Left forelimb (tissue), 1 donor: Measurements from ENCODE around the gene TRAM2.

ENCODE experiments used
- DNase-seq: peaks from one replicate; pipeline ENCODE4 v3.0.0-alpha.2; 2018; ENCODE audit warnings: low spot score

TRAM2 gene, protein sequence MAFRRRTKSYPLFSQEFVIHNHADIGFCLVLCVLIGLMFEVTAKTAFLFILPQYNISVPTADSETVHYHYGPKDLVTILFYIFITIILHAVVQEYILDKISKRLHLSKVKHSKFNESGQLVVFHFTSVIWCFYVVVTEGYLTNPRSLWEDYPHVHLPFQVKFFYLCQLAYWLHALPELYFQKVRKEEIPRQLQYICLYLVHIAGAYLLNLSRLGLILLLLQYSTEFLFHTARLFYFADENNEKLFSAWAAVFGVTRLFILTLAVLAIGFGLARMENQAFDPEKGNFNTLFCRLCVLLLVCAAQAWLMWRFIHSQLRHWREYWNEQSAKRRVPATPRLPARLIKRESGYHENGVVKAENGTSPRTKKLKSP

DNA sequence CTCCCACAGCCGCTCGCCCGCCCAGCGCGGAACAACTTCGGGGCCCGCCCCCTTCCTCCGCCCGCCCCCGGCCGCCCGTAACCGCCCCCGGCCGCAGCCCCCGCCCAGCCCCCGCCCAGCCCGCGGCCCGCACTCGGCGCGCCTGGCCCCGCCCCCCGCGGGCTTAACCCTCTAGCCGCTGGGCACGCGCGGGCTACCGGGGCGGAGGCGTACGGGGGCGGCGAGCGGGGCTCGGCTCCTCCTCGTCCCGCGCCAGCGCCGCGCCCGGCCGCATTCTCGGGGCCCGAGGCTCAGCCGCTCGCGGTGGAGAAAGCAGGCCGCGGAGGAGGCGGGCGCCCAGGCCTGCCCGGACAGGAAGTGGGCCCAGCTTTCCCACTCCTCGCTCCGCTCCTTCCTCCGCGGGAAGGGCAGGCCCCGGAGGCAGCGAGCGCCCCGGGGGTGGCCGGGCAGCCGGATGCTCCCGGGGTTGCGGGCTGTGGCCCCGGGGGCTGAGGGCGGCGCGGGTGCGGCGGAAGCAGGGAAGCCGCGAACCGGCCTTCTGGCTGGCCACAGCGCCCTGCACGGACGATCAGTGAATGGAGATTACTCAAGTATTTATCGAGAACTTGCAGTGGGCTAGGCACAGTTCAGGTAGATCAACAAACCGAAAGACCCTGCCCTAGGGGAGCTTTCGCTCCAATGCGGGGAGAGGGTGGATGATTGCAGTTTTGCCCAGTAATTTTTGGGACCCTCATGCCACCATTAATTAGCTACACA is at the start of gene TRAM2:
TSS of gene TRAM2 (minus strand) at position 39 of the 756 bp plus-strand sequence. CDS start 145 bp downstream, outside the sequence.
- peak; percentile 91 for DNase-seq

DNA sequence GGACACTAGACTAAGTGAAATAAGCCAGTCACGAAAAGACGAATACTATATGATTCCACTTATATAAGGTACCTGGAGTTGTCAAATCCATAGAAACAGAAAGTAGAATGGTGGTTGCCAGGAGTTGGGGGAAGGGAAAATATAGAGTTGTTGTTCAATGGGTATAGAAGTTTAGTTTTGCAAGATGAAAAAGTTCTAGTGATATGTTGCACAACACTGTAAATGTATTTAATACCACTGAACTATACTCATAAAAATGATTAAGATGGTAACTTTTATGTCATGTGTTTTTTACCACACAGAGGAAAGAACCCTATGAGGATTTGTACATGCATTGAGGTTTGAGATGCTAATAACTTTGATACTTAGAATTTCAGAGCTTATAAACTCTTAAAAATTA is 46.0 kb upstream of the TRAM2 start:
- DNase-seq: no peak

DNA sequence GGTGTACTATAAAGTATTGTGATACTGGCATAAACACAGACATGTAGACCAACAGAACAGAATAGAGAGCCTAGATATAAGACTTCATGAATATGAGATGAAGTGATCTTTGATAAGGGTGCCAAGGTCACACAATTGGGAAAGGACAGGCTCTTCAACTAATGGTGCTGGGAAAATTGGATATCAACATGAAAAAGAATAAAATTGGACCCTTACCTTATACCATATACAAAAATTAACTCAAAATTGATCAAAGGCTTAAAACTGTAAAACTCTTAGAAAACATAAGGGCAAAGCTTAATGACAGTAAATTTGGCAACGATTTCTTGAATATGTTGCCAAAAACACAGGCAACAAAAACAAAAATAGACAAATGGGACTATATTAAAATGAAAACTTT is 44.8 kb upstream of the TRAM2 start:
- DNase-seq: no peak

DNA sequence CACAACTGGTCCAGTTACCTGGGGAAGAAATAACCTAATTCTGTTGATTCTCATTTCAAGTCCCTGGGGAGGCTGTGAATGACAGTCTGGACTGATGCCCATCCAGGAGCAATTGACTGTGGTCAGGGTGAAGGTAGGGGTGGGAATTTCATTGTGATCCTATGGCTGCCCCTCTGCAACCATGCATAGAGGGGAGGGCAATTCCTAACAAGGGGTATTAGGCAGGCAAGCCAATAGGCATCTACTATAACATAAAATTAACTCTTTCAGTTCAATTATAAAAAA is 44.0 kb upstream of the TRAM2 start:
- DNase-seq: no peak

DNA sequence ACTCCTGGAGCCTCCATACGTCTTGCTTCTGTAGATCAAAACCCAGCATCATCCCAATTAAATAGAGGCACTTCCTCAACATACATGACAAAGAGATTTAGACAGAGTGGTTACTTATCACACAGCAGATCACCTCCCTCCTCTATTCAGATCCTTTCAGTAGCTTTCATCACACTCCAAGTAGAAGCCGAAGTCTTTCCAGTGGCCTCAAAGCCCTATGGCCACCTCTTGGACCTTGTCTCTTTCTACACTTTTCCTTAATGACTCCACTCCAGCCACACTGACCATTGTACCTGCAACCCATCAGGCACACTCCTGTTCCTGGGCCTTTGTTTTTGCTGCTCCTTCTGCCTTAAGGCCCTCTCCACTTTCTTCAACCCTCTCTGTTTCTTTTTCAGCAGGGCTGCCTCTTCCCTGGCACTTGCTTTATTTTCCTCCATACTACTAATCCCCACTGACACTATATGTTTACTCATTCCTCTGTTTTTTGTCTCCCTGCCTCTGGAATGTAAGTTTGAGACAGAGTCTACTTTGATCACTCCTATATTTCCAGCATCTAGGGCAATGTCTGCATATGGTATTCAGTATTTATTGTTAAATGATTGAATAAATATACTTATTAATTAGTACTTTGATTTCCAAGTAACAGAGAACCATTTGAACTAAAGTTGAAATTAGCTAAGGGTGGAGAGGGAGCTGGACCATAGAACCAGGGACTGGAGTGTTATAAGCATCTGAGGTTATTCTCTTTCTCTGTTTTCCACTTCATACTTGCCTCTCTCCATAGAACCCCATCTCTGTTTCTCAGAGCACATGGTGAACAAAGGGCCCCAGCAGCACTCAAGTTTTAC is 43.4 kb upstream of the TRAM2 start:
- no peak for DNase-seq

DNA sequence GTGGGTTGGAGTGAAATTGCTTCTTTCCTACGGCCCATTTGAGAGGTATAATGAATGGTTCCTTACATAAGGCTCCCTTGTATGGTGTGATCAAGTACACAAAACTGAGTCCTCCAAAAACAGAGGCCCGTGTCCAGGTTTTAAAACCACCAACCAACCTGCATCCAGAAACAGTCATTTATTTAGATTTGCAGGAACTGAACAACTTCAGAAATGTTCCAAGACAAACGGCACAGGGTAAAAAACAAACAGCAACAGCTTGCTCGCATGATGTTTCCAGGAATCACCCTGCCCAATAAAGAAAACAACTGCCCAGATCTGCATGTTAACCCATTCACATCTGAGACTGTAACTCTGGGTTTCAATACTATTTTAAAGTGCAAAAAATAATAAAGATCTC is 40.2 kb upstream of the TRAM2 start:
- DNase-seq: no peak

DNA sequence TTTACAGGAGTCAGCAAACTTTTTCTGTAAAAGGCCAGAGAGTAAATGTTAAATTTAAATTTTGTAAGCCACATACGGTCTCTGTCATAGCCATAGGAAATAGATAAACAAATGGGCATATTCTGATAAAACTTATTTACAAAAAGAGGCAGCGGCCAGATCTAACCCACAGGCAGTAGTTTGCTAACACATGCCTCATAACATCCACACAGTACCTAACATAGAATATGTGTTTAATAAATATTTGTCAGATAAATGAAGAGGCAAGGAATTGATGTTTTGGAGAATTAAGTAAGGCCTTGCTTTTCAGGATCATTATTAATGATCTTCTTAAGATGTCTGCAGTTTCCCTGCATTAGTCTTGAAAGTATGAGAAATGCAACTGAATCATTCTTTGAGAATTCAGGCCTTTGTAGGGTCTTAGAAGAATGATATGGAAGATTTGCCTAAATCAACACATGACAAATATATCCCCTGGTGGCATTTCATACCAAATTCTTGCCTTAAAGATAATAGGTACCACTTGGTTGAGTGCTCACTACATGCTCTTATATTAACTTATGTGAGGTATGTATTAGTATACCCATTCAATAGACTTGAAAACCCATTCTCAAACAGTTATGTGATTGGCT is 39.3 kb upstream of the TRAM2 start:
- no peak for DNase-seq

DNA sequence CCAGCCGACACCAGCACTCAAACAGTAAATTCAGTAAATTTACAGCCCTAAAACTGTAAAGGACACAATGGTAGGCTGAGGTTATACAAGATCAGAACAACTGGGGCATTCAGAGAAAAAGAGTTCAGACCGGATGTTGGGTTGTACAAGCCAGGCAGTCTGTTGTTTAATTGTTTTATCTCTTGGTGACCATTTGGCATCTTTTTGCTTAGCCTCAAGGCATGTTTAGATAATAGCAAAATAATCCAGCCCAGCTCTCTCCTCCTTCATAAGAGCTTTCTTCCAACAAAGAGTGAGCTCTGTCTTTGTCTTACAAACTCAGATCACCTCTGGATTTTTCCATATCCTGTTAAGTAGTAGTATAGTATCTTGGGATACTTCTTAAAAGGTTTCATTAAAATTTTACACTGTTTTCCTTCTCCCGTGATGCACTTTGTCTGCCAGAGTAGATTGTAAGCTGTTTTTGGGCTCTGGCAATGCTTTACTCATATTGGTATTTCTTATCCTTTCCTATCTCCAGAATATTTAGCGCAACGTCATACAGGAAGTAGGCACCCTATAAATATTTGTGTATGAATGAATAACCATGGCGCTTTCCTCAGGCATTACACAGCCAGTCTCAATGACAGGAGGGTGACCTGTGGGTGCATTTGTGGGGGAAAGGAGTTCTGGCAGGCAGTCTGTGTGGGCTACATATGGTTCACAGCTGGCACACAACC is 35.6 kb upstream of the TRAM2 start:
- no peak for DNase-seq

DNA sequence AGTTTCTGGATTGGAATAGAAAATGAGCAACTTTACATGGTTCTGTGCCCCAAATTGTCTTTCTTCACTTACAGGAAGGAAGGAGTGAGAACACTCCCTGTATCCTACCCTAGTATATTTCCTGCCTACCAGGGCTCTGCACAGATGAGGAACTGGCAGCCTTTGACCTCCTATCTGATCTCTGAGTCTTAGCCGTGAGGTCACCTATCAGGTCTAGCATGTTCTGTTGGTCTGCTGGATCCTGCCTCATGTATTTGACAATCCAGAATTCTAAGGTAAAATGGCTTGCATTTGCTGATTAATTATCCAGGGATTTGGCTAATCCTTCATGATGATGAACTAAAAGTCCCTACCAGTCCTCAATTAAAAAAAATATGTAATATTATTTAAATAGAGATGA is 35.0 kb upstream of the TRAM2 start:
- DNase-seq: no peak

DNA sequence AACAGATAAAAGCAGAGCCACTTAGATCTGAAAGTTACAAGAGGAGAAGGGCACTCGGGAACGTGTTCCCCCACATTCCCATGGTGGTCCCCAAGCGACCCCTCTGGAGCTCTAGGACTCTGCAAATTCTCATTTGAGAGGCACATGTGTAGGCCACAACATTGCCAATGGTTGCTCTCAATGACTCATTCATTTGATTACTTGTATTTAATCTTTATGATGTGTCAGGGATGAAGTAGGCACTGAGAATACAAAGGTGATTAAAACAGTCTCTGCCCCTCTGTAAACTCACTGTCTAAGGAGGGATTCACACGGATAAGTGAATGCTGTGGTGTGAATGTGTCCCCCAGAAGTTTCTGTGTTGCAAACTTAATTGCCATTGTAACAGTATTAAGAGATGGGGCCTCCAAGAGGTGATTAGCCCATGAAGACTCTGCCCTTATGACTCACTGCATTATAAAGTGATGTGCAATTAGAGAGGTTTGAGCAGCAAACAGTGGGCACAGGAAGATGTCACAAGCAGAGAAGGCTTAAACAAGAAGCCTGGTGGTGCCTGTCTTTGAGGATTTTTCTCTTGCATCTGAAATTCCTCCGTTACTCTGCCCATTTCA is 34.0 kb upstream of the TRAM2 start:
- DNase-seq: no peak

DNA sequence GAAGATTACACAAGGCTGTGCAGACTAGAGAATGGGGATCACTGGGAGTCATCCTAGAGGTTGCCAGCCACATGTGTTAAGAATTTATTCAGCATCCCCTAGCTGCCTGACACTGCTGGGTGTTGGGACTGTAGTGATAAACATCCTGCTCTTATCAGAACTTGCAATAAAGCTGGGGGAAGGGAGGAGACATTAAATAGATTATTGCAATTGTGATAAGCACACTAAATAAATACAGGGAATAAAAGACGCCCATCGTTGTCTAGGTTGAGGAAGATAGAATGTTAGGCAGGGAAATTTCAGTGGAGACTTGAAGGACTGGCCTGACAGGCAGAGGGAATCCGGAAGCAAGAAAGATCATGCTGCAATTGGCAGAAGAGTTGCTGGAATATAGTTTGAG is 33.2 kb upstream of the TRAM2 start:
- no peak for DNase-seq

DNA sequence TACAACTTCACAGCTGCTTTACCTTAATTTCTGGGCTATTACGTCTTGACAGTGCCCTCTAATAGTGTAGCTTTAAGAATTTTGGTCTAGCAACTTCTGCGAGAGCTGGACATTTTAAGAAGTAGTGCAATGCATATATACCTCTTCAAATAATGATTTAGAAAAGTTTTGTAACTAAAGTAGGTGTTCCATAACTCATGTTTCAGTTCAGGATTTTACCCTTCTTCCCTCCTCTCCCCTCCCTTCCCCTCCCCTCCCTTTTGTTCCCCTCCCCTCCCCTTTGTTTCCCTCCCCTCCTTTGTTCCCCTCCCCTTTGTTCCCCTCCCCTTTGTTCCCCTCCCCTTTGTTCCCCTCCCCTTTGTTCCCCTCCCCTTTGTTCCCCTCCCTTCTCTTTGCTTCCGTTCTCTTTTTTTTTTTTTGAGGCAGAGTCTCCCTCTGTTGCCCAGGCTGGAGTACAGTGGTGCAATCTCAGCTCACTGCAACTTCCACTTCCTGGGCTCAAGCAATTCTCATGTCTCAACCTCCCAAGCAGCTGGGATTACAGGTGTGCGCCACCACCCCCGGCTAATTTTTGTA is 28.8 kb upstream of the TRAM2 start:
- no peak for DNase-seq

DNA sequence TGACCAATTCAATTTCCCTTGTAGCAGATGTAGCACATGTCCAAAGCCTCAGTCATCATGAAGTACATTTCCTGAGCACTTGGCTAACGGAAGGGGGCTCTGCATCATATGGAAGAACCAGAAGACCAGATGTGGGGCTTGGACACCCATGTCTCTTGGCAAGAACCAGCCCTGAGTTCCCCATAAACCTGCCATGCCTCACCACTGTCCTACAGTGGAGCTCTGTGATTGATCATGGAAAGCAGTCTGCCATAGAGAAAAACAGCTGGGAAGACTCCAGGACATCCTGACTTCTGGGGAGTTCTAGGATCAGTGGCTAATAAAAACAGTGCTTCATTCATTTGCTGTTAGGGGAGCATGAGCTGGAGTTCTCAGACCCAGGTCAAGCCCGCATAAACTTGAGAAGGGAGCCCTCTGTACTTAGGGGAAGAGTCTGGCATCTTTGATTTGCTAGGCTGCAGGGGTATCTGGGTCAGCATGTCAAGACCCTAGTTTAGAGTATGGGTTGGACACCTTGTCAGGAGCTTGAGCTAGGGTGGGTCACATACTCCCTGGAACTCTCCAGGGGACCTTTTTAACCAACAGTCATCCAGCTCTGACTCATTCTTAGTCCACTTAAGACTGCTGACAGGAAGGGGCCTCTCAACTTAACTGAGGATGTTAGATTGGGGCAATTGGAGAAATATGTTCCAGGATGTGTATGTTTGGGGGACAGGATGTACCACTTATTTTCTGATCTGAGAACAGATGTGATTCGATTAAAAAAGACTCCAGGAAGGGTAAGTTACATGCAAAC is 26.3 kb upstream of the TRAM2 start:
- DNase-seq: no peak

DNA sequence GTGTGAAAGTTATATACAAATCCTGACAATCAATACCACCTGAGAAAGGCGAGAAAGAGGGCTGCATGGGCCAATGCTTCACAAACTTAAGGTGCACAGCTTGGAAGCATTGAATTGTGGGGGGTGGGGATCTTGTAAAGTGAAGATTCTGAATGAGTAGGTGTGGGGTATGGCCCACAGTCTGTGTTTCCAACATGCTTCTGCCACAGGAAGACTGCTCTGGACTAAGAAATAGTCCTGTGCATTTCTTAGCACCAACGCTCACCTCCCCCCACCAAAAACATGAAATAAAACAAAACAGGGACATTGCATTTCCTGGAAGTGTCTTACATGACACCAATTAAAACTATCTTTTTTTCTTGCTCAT is 21.9 kb upstream of the TRAM2 start:
- DNase-seq: no peak

DNA sequence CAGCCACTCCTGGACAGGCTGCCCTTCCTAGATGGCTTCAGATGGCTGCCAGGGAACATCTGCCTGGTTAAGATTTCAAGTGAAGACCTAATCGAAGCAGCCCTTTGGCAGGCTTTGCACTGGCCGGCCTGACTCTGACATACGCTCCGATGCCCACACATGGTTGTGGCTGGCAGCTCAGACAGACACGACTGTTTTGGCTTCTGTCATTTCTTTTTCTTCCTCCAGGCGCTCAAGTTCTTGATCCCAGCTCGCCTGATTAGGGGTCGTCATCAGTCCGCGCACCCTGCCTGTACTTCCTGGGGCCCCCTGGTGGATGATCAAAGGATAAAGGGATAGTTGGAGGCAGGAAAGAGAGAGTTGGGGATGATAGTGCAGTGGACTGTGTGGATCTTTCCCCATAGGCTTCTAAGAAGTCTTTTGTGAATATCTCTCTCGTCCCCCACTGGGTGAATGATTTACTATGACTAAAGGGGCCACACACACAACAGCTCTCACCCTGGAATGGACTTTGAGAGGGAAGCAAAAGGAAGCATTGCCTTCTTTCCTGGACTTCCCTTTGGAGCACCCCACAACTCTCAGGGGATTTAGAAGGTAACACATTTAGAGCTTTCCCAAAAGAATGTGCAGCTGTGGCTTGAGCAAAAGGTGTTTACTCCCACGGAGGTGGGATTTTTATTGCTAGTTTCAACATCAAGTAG is 21.4 kb upstream of the TRAM2 start:
- DNase-seq: peak; percentile 81

DNA sequence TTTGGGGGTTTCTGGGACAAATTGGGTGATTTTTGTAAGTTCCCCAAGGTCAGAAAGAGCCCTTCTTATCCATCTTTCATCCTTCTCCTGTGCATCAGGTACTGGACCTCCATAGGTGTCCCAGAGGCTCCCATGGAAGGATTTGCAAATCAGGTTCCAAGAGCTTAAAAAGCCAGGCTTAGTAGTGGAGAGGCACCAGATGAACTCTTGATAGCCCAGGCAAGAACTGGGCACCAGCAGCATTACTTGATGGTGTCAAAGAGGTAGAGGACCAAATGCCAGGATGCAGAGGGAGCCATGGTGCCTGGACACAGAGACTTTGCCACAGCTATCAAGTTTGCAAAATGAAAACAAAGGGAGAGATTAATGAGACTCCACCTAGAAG is 20.9 kb upstream of the TRAM2 start:
- DNase-seq: no peak

DNA sequence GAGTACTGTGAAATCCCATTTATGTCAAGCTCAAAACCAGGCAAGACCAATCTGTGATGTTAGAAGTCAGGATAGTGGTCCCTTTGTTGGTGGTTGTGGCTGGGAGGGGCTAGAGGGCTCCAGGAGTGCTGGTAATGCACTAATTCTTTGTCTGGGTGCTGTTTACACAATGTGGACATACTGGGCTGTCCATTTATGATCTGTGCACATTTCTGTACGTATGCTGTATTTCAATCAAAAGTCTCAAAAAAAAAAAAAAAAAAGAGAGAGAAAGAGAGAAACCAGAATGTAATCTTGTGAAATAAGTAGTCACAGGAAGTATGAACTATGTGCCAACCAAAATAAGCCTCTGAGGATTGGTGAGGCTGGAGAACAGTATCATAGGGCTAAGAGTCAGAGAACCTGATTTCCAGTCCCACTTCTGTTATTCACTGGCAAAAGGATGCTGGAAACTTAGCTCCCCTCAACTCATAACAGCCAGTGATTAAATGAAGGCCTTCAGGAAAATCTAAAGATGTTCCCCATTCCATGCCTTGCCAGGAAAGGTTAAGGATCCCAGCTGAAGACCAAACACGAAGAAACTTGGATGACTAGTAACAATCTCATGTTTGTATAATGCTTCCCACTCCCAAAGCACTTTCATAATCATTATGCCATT is 19.6 kb upstream of the TRAM2 start:
- DNase-seq: no peak

DNA sequence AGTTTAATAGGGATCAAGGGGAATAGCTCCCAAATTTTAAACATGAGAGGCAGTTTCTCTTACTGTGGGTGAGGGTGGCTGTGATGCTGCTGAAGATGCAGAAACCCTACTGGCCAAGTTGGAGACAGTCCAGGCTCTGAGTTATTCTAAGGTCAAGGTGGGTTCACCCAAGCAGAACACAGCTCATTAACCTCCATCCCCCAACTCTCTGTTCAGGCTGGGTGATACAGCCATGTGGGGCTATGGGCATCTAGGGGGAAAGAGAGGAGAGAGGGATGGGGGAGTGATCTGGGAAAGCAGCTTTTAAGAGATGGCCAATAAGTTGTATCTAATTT is 18.9 kb upstream of the TRAM2 start:
- no peak for DNase-seq
